Smooth muscle cell (in vitro differentiated cells): ENCODE measurements around the gene TLK1. TPM values are rescaled to one million over a fixed set of nuclear protein-coding genes. Genes with fewer than 3 reads are reported as not detected.

Source experiments
- DNase-seq: peaks from one replicate; lab custom pipeline; 2025; ENCODE audit not compliant: unreplicated experiment; lab: John Stamatoyannopoulos, UW
- H2AFZ ChIP-seq: fragments of 200-600 bp; sonication (generic); 2 replicates; pipeline ENCODE4 v1.6.0; 2016; ENCODE audit warnings: antibody characterized with exemption, low read depth, mild to moderate bottlenecking
- H3F3A ChIP-seq: fragments of 200-600 bp; sonication (generic); 2 replicates; pipeline ENCODE4 v1.6.0; 2017; ENCODE audit warnings: antibody characterized with exemption, low read depth
- H3K27ac ChIP-seq: fragments of 200-600 bp; sonication (generic); 2 replicates; pipeline ENCODE4 v1.5.1; 2016; ENCODE audit warnings: low read depth, mild to moderate bottlenecking
- H3K27me3 ChIP-seq: fragments of 200-600 bp; sonication (generic); 2 replicates; pipeline ENCODE4 v1.6.1; 2016; ENCODE audit warnings: low read depth, mild to moderate bottlenecking
- H3K36me3 ChIP-seq: fragments of 200-600 bp; sonication (generic); 2 replicates; pipeline ENCODE4 v1.5.1; 2016; ENCODE audit warnings: low read depth
- H3K4me1 ChIP-seq: fragments of 200-600 bp; sonication (generic); 2 replicates; pipeline ENCODE4 v1.5.1; 2016; ENCODE audit warnings: low read depth
- H3K4me2 ChIP-seq: fragments of 200-600 bp; sonication (generic); 2 replicates; pipeline ENCODE4 v1.6.0; 2016; ENCODE audit warnings: mild to moderate bottlenecking
- H3K4me3 ChIP-seq: fragments of 200-600 bp; sonication (generic); 2 replicates; pipeline ENCODE4 v1.5.1; 2016; ENCODE audit warnings: mild to moderate bottlenecking
- H3K79me2 ChIP-seq: fragments of 200-600 bp; sonication (generic); 2 replicates; pipeline ENCODE4 v1.6.0; 2016; ENCODE audit warnings: low read depth, mild to moderate bottlenecking
- H3K9ac ChIP-seq: fragments of 200-600 bp; sonication (generic); 2 replicates; pipeline ENCODE4 v1.6.0; 2016; ENCODE audit warnings: low read depth
- H3K9me3 ChIP-seq: fragments of 200-600 bp; sonication (generic); replicated peaks from 2 replicates; pipeline ENCODE4 v1.5.1; 2016; ENCODE audit warnings: low read depth
- H4K20me1 ChIP-seq: fragments of 200-600 bp; sonication (generic); 2 replicates; pipeline ENCODE4 v1.6.0; 2016; ENCODE audit warnings: low read depth
- WGBS: methylation state at CpG from one replicate; pipeline ENCODE4 v1.1.7; 2016; ENCODE audit warnings: low lambda C conversion rate; 5-methylcytosine and 5-hydroxymethylcytosine counted together
- polyA plus RNA-seq: library from polyadenylated mRNA; unstranded; fragments of >200 nt; fragmentation: Nextera tagmentation; extraction: Ambion mirVana; gene quantifications from 2 replicates; pipeline ENCODE4 v1.2.1, GENCODE V29; 2016
- total RNA-seq: library from RNA; depleted of rRNA; stranded (reverse); fragments of >200 nt; gene quantifications from 2 replicates; pipeline ENCODE4 v1.2.3, GENCODE V29; 2014
- TF ChIP-seq, protein P1 (sequence below): fragments of 200-600 bp; sonication (generic); IDR thresholded peaks from 2 replicates; pipeline ENCODE4 v1.5.1; 2017; ENCODE audit warnings: borderline replicate concordance, mild to moderate bottlenecking, antibody characterized with exemption; ENCODE audit not compliant: insufficient read depth, poor library complexity, severe bottlenecking

The TLK1 gene
- total and polyA plus RNA-seq, 2 experiments from 2014 or later, result 3.2 to 20.0 TPM

DNA sequence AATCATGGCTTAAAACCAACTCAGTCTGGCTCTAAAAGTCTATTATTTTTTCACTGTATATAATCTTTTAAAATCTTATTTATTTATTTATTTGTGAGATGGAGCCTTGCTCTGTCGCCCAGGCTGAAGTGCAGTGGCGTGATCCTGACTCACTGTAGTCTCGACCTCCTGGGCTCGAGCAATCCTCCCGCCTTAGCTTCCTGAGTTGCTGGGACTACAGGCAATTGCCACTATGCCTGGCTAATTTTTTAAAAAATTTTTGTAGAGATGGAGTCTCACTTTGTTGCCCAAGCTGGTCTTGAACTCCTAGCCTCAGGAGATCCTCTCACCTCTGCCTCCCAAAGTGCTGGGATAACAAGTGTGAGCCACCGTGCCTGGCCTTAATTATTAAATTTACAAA lies 217.1 kb downstream of the TLK1 start:
- peaks cover 5% of the 10 kb centered on the region for H3F3A ChIP-seq
- H3K27me3 ChIP-seq, result no peaks in the 10 kb centered on the region
- 75% methylated on average over 6 of the region's 6 CpGs for WGBS

DNA sequence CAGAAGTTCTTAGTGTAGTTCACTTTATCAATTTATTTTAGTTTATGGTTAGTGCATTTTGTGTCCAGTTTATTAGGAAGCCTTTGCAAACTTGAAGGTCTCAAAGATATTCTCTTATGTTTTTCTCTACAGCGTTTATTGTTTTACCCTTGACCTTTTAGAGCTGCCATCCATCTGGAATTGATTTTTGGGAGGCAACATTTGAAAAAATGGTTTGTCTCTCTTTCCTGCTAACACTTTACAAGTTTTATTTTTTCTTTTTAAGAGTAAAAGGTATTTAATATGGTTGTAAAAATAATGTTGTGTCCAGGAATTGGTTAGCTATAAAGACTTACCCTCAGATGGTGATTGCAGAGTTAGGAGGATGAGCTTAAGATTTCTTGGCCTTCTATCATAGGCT lies 217.7 kb downstream of the TLK1 start:
- Histone ChIP-seq H2AFZ (no peak overlapping the region), H3F3A (peaks cover 5% of the 10 kb centered on the region), H3K27ac (no peak overlapping the region), H4K20me1 (peaks cover 100% of the 10 kb centered on the region), H3K9ac (no peak overlapping the region), H3K4me3 (no peak overlapping the region), H3K4me1 (no peaks in the 10 kb centered on the region), H3K36me3 (no peaks in the 10 kb centered on the region), H3K79me2 (peaks cover 100% of the 10 kb centered on the region), H3K27me3 (no peaks in the 10 kb centered on the region), H3K9me3 (no peaks in the 10 kb centered on the region), H3K4me2 (no peak overlapping the region)
- no peak for DNase-seq
- 93% methylated on average over 1 of the region's 1 CpG for WGBS
- TF ChIP-seq, protein P1, sequence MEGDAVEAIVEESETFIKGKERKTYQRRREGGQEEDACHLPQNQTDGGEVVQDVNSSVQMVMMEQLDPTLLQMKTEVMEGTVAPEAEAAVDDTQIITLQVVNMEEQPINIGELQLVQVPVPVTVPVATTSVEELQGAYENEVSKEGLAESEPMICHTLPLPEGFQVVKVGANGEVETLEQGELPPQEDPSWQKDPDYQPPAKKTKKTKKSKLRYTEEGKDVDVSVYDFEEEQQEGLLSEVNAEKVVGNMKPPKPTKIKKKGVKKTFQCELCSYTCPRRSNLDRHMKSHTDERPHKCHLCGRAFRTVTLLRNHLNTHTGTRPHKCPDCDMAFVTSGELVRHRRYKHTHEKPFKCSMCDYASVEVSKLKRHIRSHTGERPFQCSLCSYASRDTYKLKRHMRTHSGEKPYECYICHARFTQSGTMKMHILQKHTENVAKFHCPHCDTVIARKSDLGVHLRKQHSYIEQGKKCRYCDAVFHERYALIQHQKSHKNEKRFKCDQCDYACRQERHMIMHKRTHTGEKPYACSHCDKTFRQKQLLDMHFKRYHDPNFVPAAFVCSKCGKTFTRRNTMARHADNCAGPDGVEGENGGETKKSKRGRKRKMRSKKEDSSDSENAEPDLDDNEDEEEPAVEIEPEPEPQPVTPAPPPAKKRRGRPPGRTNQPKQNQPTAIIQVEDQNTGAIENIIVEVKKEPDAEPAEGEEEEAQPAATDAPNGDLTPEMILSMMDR, result no peak

More for the DNA sequence above, 217.1 kb downstream of the TLK1 start:
- H3K27ac ChIP-seq, result no peak overlapping the region
- DNase-seq, result no peak
- H3K36me3 ChIP-seq, result no peaks in the 10 kb centered on the region
- no peak overlapping the region for H3K9ac ChIP-seq
- peaks cover 100% of the 10 kb centered on the region for H4K20me1 ChIP-seq
- H3K4me2 ChIP-seq, result no peak overlapping the region
- H3K79me2 ChIP-seq, result peaks cover 100% of the 10 kb centered on the region
- TF ChIP-seq, protein P1, result no peak
- no peak overlapping the region for H2AFZ ChIP-seq
- no peaks in the 10 kb centered on the region for H3K9me3 ChIP-seq
- no peak overlapping the region for H3K4me3 ChIP-seq
- H3K4me1 ChIP-seq, result no peaks in the 10 kb centered on the region

DNA sequence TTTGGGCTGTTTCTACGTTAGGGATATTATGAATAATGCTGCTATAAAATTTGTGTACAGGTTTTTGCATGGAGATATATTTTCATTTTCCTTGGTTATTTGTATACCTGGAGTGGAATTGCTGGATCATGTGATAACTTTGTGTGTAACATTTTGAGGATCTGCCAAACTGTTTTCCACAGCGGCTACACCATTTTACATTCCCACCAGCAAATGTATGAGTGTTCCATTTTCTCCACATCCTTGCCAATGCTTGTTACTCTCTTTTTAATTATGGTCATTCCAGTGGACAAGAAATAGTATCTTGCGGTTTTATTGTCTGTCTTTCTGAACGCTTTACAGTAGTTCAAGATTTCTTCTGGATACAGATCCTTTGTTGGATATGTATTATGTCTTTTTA lies 218.1 kb downstream of the TLK1 start:
- no peaks in the 10 kb centered on the region for H3K4me1 ChIP-seq
- peaks cover 100% of the 10 kb centered on the region for H4K20me1 ChIP-seq
- TF ChIP-seq, protein P1, result no peak
- no peak for DNase-seq
- no peak overlapping the region for H3K4me3 ChIP-seq
- no peaks in the 10 kb centered on the region for H3K9me3 ChIP-seq
- no peak overlapping the region for H3K9ac ChIP-seq
- H3K36me3 ChIP-seq, result no peaks in the 10 kb centered on the region
- no peak overlapping the region for H3K27ac ChIP-seq
- no peaks in the 10 kb centered on the region for H3K27me3 ChIP-seq
- H3K79me2 ChIP-seq, result peaks cover 100% of the 10 kb centered on the region
- peaks cover 5% of the 10 kb centered on the region for H3F3A ChIP-seq
- 90% methylated on average over 4 of the region's 4 CpGs for WGBS
- no peak overlapping the region for H3K4me2 ChIP-seq
- H2AFZ ChIP-seq, result no peak overlapping the region

Other genes with a start within 250 kb of the TLK1 start
- 66.2 and 76.4 TPM in 2 replicates for gene GORASP2, start 231.6 kb downstream of the TLK1 start, total RNA-seq
- gene GORASP2, start 231.6 kb downstream of the TLK1 start, polyA plus RNA-seq, result 123 and 125 TPM in 2 replicates